HG02885 (cell line): ENCODE data around the gene COL8A2.
A peak's percentile ranks its signal among the peaks of the same experiment; 100 is the strongest.

Source experiments
- ATAC-seq: cut with Tn5 transposase; IDR thresholded peaks from one replicate; pipeline ENCODE4 v1.9.1; 2021; ENCODE audit warnings: mild to moderate bottlenecking; ENCODE audit not compliant: unreplicated experiment, poor library complexity

Gene COL8A2

GRCh38 chr1:36116901-36117300 is 8.1 kb downstream of the COL8A2 start:
- no peak for ATAC-seq

DNA sequence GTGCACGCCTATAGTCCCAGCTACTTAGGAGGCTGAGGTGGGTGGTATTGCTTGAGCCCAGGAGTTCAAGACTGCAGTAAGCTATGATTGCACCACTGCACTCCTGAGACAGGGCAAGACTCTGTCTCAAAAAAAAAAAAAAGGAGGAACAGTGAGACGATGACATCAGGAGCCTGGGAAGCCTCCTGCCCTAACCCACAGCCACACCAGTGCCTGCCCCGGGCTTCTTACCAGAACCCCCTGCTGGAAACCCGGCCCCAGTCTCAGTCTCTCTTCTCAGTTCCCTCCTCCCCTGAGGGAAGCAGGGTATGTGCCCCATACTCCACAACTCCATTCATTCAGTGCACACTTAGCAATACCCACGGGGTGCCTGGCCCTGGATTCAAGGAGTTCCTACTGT is 9.1 kb downstream of the COL8A2 start:
- no peak for ATAC-seq

GRCh38 chr1:36115200-36115669 is 9.8 kb downstream of the COL8A2 start:
- no peak for ATAC-seq

DNA sequence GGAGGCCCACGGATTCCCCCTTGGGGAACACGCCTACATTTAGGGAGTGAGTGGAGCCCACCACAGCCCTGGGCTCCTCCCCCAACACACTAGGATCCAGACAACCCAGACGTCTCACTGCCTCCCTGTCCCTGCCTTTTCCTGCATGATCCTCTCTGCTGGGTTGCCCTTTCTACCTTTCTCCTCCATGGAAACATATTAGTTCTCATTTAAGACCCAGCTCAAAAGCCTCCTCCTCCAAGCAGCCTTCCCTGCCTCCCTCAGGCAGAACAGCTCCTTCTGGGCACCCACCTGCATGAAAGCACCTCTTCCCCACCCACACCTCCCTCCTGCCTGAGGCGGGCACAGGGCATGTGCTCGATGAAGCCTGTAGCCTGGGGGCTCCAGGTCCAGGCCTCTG is 10.7 kb downstream of the COL8A2 start:
- no peak for ATAC-seq

DNA sequence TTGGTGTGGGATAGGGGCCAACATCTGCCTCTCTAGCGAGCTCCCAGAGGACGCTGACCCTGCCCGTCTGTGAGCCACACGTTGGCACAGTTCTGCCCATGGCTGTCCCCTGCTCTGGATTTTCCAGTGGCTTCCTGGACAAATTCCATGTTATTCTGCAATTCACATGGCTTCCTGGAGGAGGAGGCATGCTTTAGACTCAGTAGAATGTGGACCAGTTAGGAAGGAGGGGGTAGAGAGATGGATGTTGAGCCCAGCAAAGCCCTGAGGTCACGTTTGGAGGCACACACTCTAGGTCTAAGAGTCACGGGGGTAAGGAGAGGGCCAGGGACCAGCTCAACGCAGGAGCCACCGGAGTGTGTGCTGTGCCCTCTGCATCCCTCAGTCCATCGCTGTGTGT is 12.2 kb downstream of the COL8A2 start:
- no peak for ATAC-seq

- no peak for ATAC-seq
These were observed 13.9 kb downstream of the COL8A2 start for GRCh38 chr1:36111151-36111550.

GRCh38 chr1:36109041-36109679 is 15.9 kb downstream of the COL8A2 start:
- no peak for ATAC-seq

DNA sequence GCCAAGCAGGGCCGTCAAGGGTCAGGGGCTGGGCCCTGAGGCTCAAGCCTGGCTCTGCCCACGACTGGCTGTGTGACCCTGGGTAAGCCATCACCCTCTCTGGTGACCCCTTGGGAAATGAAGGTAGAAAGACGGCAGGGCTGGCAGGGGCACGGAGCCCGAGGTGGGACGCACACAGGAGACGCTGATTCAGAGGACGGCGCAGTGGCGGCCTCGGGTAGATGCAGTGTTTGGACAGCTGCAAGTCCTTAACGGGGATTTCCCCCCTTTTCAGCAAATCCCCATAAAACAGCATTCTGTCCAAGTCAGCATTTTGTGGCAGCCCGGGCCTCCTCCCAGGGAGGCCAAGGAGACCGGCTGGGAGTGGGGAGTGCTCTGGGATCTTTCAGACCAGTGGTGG is 16.7 kb downstream of the COL8A2 start:
- no peak for ATAC-seq

GRCh38 chr1:36107394-36107793 is 17.6 kb downstream of the COL8A2 start:
- ATAC-seq, result no peak

DNA sequence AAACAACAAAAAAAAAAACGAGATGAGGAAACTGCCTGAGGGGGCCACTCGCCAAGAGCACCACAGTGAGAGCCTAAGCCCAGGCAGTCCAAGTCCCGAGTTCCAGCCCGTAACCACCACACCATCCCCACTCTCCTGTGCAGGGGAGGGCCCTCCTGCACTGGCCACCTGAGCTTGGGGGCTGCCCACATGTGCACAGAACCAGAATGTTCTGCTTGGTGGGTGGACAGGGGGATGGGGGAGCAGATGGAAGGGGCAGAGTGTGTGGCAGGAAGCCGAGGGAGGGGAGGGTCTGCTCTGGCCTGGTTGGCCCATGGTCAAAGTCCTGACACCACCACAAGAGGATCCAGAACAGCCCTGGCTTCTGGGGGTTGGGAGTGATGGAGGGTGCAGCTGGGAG is 18.8 kb downstream of the COL8A2 start:
- ATAC-seq, result no peak

DNA sequence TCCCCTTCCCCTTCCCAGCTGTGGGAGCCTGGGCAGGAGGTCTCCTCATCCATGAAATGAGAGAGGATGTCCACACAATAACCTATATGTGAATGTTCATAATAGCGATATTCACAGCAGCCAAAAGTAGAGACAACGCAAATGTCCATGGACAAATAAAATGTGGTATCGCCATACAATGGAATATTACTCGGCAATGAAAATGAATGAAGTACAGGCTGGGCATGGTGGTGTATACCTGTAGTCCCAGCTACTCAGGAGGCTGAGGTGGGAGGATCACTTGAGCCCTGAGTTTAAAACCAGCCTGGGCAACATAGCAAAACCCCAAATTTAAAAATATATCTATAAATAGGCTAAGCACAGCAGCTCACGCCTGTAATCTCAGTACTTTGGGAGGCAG is 23.5 kb downstream of the COL8A2 start:
- ATAC-seq, result no peak

DNA sequence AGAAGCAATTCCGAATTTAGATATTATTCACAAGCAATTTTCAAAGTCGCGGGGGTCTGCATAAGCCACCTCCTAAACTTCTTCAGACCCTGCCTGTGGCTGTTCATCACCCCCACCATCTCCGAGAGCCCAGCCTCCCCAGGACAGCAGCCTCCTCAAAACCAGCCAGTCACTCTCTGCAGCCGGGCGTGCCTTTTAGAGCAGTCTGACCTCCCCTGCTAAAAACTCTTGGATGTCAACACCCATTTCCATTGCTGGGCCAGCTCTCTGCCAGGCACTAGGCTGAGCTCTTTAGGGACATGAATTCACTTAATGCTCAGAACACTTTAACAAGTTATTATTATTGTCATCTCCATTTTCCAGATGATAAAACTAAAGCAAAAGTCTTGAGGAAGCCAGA is 24.6 kb downstream of the COL8A2 start:
- ATAC-seq, result no peak

DNA sequence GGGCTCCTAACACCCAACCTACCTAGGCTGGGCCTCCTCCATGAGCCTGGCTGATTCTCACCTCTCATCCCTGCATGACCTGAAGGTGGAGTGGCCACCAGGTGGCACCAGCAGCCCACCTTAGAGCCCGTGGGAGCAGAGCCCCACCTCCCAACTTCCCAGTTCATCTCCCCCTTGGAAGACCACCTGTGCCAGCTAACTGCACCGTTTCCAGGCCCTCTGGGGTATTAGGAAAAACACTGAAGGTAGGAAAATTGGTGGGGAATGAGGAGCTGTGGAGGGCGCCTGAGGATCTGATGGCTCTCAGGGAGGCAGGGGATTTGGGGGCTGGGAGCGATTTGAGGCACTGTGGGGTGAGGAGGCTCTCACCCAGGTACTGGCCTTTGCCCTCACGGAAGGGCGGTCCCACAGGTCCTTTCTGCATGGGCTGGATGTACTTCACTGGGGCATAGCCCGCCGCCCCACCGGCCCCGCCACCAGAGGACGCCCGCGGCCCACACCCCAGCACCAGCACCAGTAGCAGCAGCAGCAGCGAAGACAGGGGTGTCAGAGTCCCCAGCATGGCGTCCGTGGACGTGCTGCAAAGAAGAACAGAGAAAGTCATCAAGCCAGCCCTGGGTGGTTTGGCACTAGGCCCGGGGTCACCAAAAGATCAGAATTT is 25.2 kb downstream of the COL8A2 start:
- ATAC-seq, result peak; percentile 51

GRCh38 chr1:36098650-36099365 is 26.2 kb downstream of the COL8A2 start:
- no peak for ATAC-seq

DNA sequence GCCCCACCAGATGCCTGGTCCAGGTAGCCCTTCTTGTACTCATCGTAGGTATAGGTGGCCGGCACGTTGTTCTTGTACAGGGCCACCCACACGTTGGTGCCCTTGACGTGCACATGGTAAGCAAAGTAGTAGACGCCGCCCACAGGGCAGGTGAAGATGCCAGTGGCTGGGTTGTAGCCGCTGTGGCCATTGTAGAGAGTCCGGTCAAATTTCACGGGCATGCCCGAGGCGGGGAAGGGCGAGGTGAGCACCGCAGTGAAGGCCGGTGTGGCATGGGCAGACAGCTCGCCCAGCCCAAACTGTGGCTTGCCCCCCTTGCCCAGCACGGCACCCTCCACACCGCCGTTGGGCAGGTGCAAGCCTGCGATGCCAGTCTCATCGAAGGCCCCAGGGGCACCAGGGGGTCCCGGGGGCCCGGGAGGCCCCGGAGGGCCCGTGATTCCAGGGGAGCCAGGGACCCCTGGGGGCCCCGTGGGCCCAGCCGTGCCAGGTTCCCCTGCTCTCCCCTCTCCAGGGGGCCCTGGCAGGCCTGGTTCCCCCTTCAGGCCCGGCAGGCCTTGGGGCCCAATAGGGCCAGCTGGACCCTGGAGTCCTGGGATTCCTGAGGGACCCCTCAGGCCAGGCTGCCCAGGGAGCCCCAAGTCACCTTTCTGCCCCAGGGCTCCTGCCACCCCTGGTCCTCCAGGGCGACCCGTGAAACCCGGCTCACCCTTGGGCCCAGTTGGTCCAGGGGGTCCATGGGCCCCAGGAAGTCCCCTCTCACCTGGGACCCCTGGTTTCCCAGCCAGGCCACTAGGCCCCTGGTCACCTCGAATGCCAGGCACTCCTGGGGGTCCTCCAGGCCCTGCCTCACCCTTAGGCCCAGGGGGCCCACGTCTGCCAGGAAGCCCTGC is 27.1 kb downstream of the COL8A2 start:
- ATAC-seq, result no peak

GRCh38 chr1:36096500-36097432 is 28.3 kb downstream of the COL8A2 start:
- ATAC-seq, result no peak

DNA sequence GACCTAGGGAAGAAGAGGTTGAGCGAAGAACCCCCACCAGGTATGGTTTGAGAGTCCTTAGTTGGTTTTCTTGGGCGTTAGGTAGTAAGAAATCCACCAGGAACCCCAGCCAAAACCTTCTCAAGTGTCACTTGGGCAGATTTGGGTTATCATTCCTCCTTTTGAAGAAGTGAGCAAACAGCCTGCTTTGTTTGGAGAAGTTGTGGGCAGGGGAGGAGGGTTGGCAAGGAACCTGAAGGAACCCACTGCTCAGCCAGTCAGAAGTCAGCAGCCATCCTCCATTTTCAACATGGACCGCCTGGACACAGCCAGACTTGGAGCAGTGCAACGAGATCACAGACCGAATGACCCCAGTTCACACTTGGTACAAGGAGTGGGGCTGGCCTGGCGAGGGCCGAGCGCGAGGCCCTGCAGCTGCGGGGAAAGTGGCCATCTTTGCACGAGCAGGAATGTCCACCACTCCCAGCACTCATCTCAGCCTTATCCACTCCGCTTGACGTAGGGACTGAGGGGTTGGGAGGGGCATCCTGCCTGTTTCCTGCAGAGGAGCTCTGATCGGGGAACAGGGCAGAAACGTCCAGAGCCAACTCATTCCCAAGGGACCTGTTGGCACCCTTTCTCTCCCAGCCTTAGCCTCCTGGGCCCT is 29.1 kb downstream of the COL8A2 start:
- no peak for ATAC-seq

DNA sequence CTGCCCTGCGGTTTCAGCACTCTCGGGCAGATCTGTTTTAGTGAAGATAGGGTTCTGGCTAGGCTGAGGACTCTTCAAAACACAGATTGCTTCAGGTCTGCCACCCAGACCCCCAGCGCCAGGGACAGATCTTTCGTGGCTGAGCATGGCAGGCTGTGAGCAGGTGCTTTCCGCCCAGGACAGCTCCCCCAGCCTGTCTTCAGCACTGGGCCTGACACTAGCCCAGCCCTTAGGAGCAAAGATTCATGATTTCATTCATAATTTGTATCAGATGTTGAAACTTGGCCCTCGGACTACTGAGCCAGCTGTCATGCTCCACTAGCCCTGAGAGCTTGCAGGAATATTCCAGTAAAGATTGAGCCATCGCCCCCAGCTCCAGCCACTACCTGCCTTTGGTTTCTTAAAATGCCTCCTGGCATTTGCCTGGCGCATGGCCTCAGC is 30.4 kb downstream of the COL8A2 start:
- ATAC-seq, result no peak

DNA sequence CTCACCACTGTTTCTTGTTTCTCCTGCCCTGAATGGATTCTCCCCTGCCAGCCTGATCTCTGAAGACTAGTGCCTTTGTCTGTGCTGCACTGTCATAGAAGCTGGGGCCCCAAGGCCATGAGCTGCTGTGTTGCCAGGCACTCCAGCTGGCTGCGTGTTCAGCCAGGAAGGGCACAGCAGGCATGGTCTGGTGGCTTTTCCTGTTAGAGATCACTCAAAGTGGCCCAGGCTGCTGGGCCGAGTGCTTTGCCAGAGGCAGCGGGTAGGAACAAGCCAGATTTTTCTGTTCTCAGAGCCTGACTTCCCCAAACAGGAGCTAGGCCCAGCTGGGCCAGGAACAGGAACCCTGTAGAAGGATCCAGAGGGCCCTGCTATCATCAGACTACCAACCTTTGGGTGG is 31.1 kb downstream of the COL8A2 start:
- ATAC-seq, result no peak
